Activated T-helper 1 cell treated with anti-CD3 and anti-CD28 coated beads, Interleukin-12 subunit alpha, Interleukin-12 subunit beta, Interleukin-2, Interleukin-4 antibody, amounts not matched to agents 30 ng/mL and 10 ng/mL and 1 ng/mL, durations not matched to agents 14 hours and 24 hours and 36 hours (primary cell): ENCODE measurements around the gene RS1. TPM values are rescaled to one million over a fixed set of nuclear protein-coding genes. Genes with fewer than 3 reads are reported as not detected.

ENCODE experiments used
- DNase-seq: peaks from one replicate; pipeline ENCODE4 v3.0.0; 2021; ENCODE audit warnings: low spot score
- H3K27ac Mint-ChIP-seq: one replicate; pipeline ENCODE4 v1.8.0; 2021; ENCODE audit warnings: mild to moderate bottlenecking, mixed read lengths
- H3K27me3 Mint-ChIP-seq: one replicate; pipeline ENCODE4 v1.8.0; 2022; ENCODE audit warnings: mild to moderate bottlenecking, moderate library complexity, mixed read lengths; ENCODE audit not compliant: insufficient read depth
- H3K36me3 Mint-ChIP-seq: one replicate; pipeline ENCODE4 v1.8.0; 2021; ENCODE audit warnings: low read depth, mixed read lengths
- H3K4me1 Mint-ChIP-seq: one replicate; pipeline ENCODE4 v1.8.0; 2021; ENCODE audit warnings: low read depth, mixed read lengths
- H3K4me3 Mint-ChIP-seq: one replicate; pipeline ENCODE4 v1.8.0; 2021; ENCODE audit warnings: mild to moderate bottlenecking, moderate library complexity, mixed read lengths
- H3K9me3 Mint-ChIP-seq: one replicate; pipeline ENCODE4 v1.8.0; 2021; ENCODE audit warnings: mixed read lengths
- intact Hi-C: fragments of 100-400 bp; cut with micrococcal nuclease; formaldehyde crosslinking; loops from one replicate; pipeline ENCODE4 v1.15.1; 2024
- total RNA-seq: library from RNA; stranded (reverse); gene quantifications from 2 replicates; pipeline ENCODE4 v1.2.3, GENCODE V29; 2022

RS1 gene
- total RNA-seq, 1 donor from 2014 or later: not detected

DNA sequence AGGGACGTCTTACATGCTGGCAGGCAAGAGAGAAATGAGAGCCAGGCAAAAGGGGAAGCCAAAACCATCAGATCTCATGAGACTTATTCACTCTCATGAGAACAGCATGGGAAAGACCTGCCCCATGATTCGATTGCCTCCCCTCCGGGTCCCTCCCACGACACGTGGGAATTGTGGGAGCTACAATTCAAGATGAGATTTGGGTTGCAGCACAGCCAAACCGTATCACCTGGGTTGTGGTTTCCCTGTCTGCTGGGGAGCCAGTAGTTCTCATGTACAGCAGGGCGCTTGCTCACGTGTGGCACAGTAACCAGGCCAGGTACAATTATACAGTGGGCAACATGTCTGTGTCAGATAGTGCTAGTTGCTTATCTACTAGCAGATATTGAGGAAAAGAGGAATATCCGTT lies 11.1 kb upstream of the RS1 start:
- no peaks in the 10 kb centered on the region for H3K4me1 Mint-ChIP-seq
- no peak for DNase-seq
- H3K27me3 Mint-ChIP-seq: peaks cover 1% of the 10 kb centered on the region
- intact Hi-C loops: no loop called here
- H3K36me3 Mint-ChIP-seq: no peaks in the 10 kb centered on the region
- H3K4me3 Mint-ChIP-seq: no peak overlapping the region
- no peak overlapping the region for H3K27ac Mint-ChIP-seq
- no peaks in the 10 kb centered on the region for H3K9me3 Mint-ChIP-seq

- H3K9me3 Mint-ChIP-seq: no peaks in the 10 kb centered on the region
- no peak for DNase-seq
- H3K27me3 Mint-ChIP-seq: peaks cover 1% of the 10 kb centered on the region
- no peak overlapping the region for H3K4me3 Mint-ChIP-seq
- intact Hi-C loops: no loop called here
- H3K4me1 Mint-ChIP-seq: no peaks in the 10 kb centered on the region
- H3K36me3 Mint-ChIP-seq: no peaks in the 10 kb centered on the region
- no peak overlapping the region for H3K27ac Mint-ChIP-seq
Measured at GRCh38 chrX:18681996-18682395, 10.1 kb upstream of the RS1 start.

GRCh38 chrX:18677161-18677869 lies 5.4 kb upstream of the RS1 start:
- Mint-ChIP-seq H3K9me3 (no peaks in the 10 kb centered on the region), H3K27ac (no peak overlapping the region), H3K36me3 (no peaks in the 10 kb centered on the region), H3K4me3 (no peak overlapping the region), H3K27me3 (no peaks in the 10 kb centered on the region), H3K4me1 (no peaks in the 10 kb centered on the region)
- no peak for DNase-seq
- intact Hi-C loops: loop anchor here (10.0 kb wide), 1 partner anchor 943 kb away; the partner anchor contains the start of gene SCML1

- Mint-ChIP-seq H3K9me3 (no peaks in the 10 kb centered on the region), H3K4me3 (no peak overlapping the region), H3K27ac (no peak overlapping the region), H3K4me1 (no peaks in the 10 kb centered on the region), H3K27me3 (no peaks in the 10 kb centered on the region), H3K36me3 (no peaks in the 10 kb centered on the region)
- DNase-seq: no peak
- intact Hi-C loops: loop anchor here (10.0 kb wide), 1 partner anchor 942 kb away; the partner anchor contains the start of gene SCML1
Measured at GRCh38 chrX:18676470-18676869, 4.6 kb upstream of the RS1 start.

DNA sequence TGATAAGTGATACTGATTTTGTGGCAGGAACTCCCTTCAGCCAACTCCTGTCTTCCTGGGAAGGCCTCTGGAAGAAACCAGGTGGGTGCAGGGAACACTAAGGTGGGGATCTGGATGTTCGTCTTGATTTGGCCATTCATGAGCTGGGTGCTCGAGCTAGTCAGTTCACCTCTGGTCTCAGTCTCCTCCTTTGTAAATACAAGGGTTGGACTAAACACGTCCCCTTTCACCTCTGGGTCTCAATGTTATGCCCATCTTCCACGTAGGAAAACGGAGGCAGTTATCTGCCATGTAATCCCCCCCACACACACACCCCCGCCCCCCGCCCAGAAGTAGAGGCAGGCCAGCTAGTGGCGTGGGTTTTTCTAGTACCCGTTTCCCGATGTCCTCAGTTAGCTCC lies 4.1 kb upstream of the RS1 start:
- H3K4me3 Mint-ChIP-seq: peak overlapping the region; percentile 30
- no peaks in the 10 kb centered on the region for H3K9me3 Mint-ChIP-seq
- no peak for DNase-seq
- no peaks in the 10 kb centered on the region for H3K27me3 Mint-ChIP-seq
- no peak overlapping the region for H3K27ac Mint-ChIP-seq
- no peaks in the 10 kb centered on the region for H3K4me1 Mint-ChIP-seq
- intact Hi-C loops: loop anchor here (10.0 kb wide), 1 partner anchor 941 kb away; the partner anchor contains the start of gene SCML1
- no peaks in the 10 kb centered on the region for H3K36me3 Mint-ChIP-seq

DNA sequence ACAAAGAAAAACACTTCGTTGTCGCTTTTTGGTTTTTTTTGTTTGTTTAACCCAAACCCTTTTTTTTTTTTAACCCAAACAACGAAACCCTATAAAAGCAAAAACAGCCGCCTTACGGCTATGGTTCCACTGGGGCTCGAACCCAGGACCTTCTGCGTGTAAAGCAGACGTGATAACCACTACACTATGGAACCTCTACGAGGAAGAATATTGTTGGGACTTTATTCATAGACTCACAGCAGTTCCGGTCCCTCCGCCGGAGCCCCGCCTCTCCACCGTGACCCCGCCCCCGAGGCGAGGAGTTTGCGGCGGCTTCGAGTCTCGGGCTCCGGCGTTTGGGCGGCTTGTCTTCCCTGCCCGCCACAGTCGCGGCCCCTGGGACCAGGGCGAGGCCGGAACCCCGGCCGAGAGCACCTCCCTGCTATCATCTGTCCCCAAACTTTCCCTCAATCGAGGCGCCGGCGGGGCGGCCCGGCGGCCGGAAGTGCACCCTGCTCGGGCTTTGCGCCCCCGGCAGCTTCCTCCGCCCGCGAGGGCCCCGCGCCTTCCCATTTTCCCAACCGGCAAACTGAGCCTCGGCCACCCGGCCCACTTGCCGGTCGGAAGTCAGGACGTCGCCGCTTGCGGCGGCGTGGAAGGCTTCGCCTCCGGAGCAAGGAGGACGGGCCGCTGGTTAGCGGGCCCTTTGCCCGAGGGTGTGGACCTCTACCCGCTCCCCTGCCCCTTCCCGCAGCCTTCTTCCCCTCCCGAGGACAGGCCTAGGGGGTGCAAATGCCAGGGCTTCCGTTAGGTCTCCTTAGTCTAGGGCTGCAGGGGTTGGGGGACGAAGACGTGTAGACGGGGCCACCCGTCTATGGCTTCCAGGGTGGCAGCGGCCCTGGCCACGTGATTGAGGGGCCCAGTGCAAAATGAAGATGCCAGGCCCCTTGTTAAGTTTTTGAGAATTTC lies 3.2 kb upstream of the RS1 start:
- DNase-seq: peak; percentile 75
- H3K36me3 Mint-ChIP-seq: no peaks in the 10 kb centered on the region
- intact Hi-C loops: loop anchor here (1.0 to 10.0 kb wide), 5 partner anchors 211 to 940 kb away; partner anchors contain the start of genes CDKL5, PDHA1, PHKA2 and SCML1

GRCh38 chrX:18674417-18674787 lies 2.5 kb upstream of the RS1 start:
- peak overlapping the region; percentile 74 for H3K4me3 Mint-ChIP-seq
- peak; percentile 0 for DNase-seq
- no peaks in the 10 kb centered on the region for H3K9me3 Mint-ChIP-seq
- no peaks in the 10 kb centered on the region for H3K4me1 Mint-ChIP-seq
- intact Hi-C loops: loop anchor here (2.0 to 10.0 kb wide), 4 partner anchors 250 to 940 kb away; partner anchors contain the start of genes CDKL5, PDHA1, PHKA2 and SCML1
- no peaks in the 10 kb centered on the region for H3K27me3 Mint-ChIP-seq
- no peak overlapping the region for H3K27ac Mint-ChIP-seq
- H3K36me3 Mint-ChIP-seq: no peaks in the 10 kb centered on the region

More for the DNA sequence above, 3.2 kb upstream of the RS1 start:
- peak overlapping the region; percentile 52 for H3K27ac Mint-ChIP-seq
- H3K4me3 Mint-ChIP-seq: peak overlapping the region; percentile 74
- H3K4me1 Mint-ChIP-seq: no peaks in the 10 kb centered on the region
- no peaks in the 10 kb centered on the region for H3K27me3 Mint-ChIP-seq
- no peaks in the 10 kb centered on the region for H3K9me3 Mint-ChIP-seq

DNA sequence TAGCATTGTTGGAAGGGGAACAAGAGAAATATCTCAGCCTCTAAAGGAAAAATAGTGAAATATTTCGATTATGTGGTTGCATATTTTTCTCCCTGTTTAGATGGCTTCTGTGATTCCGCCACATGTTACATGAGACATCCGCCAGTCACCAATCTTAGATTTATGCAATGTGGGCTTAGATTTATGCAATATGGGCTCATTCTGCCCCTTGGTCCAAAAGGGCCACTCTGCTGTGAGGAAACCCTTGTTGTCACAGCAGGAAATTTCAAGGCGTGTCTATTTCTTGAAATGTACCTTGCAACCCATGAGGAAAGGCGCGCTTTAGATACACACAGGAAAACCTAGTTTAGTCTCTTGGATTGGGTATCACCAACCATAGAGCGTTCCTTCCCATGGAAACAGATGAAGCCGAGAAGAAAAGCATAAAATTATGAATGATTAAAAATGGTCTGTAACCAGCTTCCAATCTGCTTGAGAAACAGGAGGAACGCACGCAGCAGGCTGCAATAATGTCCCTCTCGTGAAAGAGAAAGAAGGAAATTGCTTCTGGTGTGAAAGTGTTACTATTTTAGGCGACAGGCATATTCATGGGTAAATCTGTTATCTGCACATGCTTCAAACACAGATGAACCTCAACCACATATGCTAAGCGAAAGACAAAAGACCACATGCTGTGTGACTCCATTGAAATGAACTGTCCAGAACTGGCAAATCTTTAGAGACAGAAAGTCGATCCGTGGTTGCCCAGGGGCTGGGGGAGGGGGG lies 3.7 kb downstream of the RS1 start:
- H3K9me3 Mint-ChIP-seq: no peaks in the 10 kb centered on the region
- H3K4me3 Mint-ChIP-seq: peak overlapping the region; percentile 13
- peaks cover 6% of the 10 kb centered on the region for H3K4me1 Mint-ChIP-seq
- H3K27me3 Mint-ChIP-seq: no peaks in the 10 kb centered on the region
- no peaks in the 10 kb centered on the region for H3K36me3 Mint-ChIP-seq
- H3K27ac Mint-ChIP-seq: no peak overlapping the region
- intact Hi-C loops: no loop called here
- no peak for DNase-seq

DNA sequence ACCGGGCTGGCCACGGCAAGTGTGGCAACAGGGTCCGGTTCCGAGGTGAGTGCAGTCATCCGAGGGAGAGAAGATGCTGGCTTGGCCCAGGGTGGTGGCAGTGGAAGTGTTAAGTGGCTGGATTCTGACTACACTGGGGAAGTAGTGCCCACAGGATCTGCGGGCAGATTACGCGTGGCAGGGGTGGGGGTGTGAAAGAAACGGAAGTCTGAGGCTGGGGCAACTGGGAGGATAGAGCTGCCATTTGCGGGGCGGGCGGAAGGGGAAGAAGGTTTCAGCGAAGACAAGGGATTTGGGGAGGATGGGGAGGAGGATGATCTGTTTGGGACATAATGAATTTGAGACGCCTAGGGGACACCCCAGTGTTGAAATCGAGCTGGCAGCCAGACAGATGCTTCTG lies 5.3 kb downstream of the RS1 start:
- Mint-ChIP-seq H3K4me3 (no peak overlapping the region), H3K27me3 (no peaks in the 10 kb centered on the region), H3K36me3 (no peaks in the 10 kb centered on the region), H3K4me1 (peaks cover 6% of the 10 kb centered on the region), H3K27ac (no peak overlapping the region), H3K9me3 (no peaks in the 10 kb centered on the region)
- intact Hi-C loops: no loop called here
- DNase-seq: no peak

DNA sequence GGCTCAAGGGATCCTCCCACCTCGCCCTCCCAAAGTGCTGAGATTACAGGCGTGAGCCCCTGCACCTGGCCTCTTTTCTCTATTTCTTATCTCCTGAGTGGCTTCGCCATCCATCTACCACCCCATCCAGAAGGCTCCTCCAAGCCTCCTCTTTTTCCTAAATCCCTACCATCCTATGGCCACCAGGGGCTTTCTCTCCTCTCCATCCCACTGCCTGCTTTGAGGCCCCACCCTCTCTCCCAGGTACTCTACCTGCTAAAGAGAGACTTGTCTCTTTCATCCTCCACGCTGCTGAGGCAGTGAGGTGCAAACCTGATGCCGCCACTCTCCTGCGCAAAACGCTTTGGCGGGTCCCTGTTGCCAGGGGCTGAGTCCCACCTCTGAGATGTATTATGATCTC lies 7.0 kb downstream of the RS1 start:
- intact Hi-C loops: no loop called here
- Mint-ChIP-seq H3K4me3 (no peak overlapping the region), H3K27ac (no peak overlapping the region), H3K27me3 (no peaks in the 10 kb centered on the region), H3K36me3 (no peaks in the 10 kb centered on the region), H3K4me1 (peaks cover 6% of the 10 kb centered on the region), H3K9me3 (no peaks in the 10 kb centered on the region)
- no peak for DNase-seq

- Mint-ChIP-seq H3K27ac (no peak overlapping the region), H3K4me3 (no peak overlapping the region), H3K4me1 (no peaks in the 10 kb centered on the region), H3K9me3 (no peaks in the 10 kb centered on the region), H3K36me3 (no peaks in the 10 kb centered on the region), H3K27me3 (no peaks in the 10 kb centered on the region)
- intact Hi-C loops: no loop called here
- DNase-seq: no peak
Measured at GRCh38 chrX:18661273-18661672, 10.6 kb downstream of the RS1 start.

DNA sequence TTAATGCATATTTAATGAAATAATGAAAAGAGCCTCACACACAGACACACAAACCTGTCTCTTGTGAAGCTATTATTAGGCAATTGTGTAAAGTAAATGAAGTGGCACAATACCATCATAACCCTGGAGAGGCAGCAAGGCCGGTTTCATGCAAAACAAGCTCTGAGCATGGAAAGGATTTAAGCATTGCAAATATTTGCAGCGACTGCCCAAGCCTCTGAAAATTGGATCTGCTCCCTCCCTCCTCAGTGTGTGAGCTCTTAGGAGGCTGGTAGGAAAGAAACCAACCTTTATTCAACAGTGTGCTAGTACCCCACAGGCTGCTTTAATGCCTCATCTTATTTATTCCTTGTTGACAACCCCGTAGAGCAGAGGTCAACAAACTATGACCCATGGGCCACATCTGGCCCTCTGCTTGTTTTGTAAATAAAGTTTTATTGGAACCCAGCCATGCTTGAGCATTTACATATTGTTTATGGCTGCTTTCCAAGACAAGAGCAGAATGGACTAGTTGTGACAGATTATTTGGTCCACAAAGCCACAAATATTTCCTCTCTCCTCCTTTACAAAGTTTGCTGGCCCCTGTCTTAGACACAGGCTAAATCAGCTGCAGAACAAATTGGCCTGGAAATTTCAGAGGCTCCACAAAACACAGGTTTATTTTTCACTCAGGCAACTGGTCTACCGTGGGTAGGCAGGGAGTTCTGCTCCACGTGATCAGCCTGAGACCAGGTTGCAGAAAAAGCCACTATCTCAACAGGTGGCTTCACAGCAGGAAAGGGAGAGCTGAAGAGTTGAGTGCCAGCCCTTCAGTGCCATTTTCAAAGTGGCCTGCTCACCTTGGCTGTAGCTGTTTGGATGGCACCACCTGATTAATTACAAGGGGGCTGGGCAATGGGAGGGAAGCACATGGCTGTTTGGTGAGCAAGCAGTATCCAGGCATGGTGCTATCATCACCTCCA lies 16.8 kb downstream of the RS1 start:
- H3K27ac Mint-ChIP-seq: no peak overlapping the region
- H3K36me3 Mint-ChIP-seq: no peaks in the 10 kb centered on the region
- no peak for DNase-seq
- H3K4me1 Mint-ChIP-seq: no peaks in the 10 kb centered on the region
- no peaks in the 10 kb centered on the region for H3K9me3 Mint-ChIP-seq
- H3K4me3 Mint-ChIP-seq: no peak overlapping the region
- H3K27me3 Mint-ChIP-seq: no peaks in the 10 kb centered on the region
- intact Hi-C loops: no loop called here
